RWPE2 (cell line): Measurements from ENCODE around the gene VEGFA.

Experiments used
- ATAC-seq: fragments of 200-7000 bp; cut with Tn5 transposase; 3 replicates; pipeline ENCODE4 v1.9.1; 2021; ENCODE audit warnings: low read depth
- DNase-seq: peaks from one replicate; pipeline ENCODE4 v3.0.0-alpha.2; 2020; ENCODE audit warnings: low spot score
- H3K27ac ChIP-seq: fragments of 450-650 bp; 2 replicates; pipeline ENCODE4 v1.5.1; 2017; ENCODE audit warnings: mild to moderate bottlenecking; ENCODE audit not compliant: poor library complexity, severe bottlenecking
- H3K27me3 ChIP-seq: fragments of 250-450 bp; sonication (Bioruptor Pico); 2 replicates; pipeline ENCODE4 v1.5.1; 2021; ENCODE audit warnings: mild to moderate bottlenecking, moderate library complexity; ENCODE audit not compliant: insufficient read depth, poor library complexity, severe bottlenecking
- H3K36me3 ChIP-seq: fragments of 250-450 bp; sonication (Bioruptor Pico); 2 replicates; pipeline ENCODE4 v1.5.1; 2020; ENCODE audit warnings: low read depth, mild to moderate bottlenecking, moderate library complexity
- H3K4me1 ChIP-seq: fragments of 250-450 bp; sonication (Bioruptor Pico); 2 replicates; pipeline ENCODE4 v1.5.1; 2021; ENCODE audit warnings: mild to moderate bottlenecking, moderate library complexity; ENCODE audit not compliant: insufficient read depth, poor library complexity, severe bottlenecking
- H3K4me3 ChIP-seq: fragments of 250-450 bp; sonication (Bioruptor Pico); 2 replicates; pipeline ENCODE4 v1.5.1; 2021; ENCODE audit warnings: mild to moderate bottlenecking, moderate library complexity; ENCODE audit not compliant: severe bottlenecking
- H3K9me3 ChIP-seq: fragments of 250-450 bp; sonication (Bioruptor Pico); 2 replicates; pipeline ENCODE4 v1.5.1; 2021; ENCODE audit warnings: mild to moderate bottlenecking, moderate library complexity; ENCODE audit not compliant: severe bottlenecking
- CTCF ChIP-seq: fragments of 450-650 bp; IDR thresholded peaks from one replicate; pipeline ENCODE4 v1.5.1; 2017; ENCODE audit warnings: mild to moderate bottlenecking, moderate library complexity; ENCODE audit not compliant: poor library complexity, severe bottlenecking

Gene VEGFA

GRCh38 chr6:43805699-43806042 is 35.7 kb downstream of the VEGFA start:
- DNase-seq = no peak
- no peak for TF ChIP-seq CTCF
- Histone ChIP-seq H3K4me3 (no peak overlapping the region), H3K4me1 (peaks cover 7% of the 10 kb centered on the region), H3K36me3 (no peaks in the 10 kb centered on the region), H3K27me3 (no peaks in the 10 kb centered on the region), H3K27ac (no peak overlapping the region), H3K9me3 (no peaks in the 10 kb centered on the region)
- no peak for ATAC-seq

- TF ChIP-seq CTCF = no peak
- no peak overlapping the region for H3K4me3 ChIP-seq
- H3K27me3 ChIP-seq = no peaks in the 10 kb centered on the region
- H3K4me1 ChIP-seq = peaks cover 7% of the 10 kb centered on the region
- no peak overlapping the region for H3K27ac ChIP-seq
- ATAC-seq = peak; percentile 49; the same call in 2 of the 3 replicates
- no peaks in the 10 kb centered on the region for H3K9me3 ChIP-seq
- DNase-seq = no peak
- no peaks in the 10 kb centered on the region for H3K36me3 ChIP-seq
Observed at GRCh38 chr6:43806043-43806757, 36.2 kb downstream of the VEGFA start.

GRCh38 chr6:43806758-43807227 is 36.8 kb downstream of the VEGFA start:
- Histone ChIP-seq H3K4me1 (peaks cover 7% of the 10 kb centered on the region), H3K27me3 (no peaks in the 10 kb centered on the region), H3K27ac (no peak overlapping the region), H3K9me3 (no peaks in the 10 kb centered on the region), H3K36me3 (no peaks in the 10 kb centered on the region), H3K4me3 (no peak overlapping the region)
- ATAC-seq (no peak), DNase-seq (no peak)
- no peak for TF ChIP-seq CTCF

- H3K27ac ChIP-seq = no peak overlapping the region
- H3K4me1 ChIP-seq = peaks cover 7% of the 10 kb centered on the region
- no peak for ATAC-seq
- H3K36me3 ChIP-seq = no peaks in the 10 kb centered on the region
- no peaks in the 10 kb centered on the region for H3K9me3 ChIP-seq
- no peak for TF ChIP-seq CTCF
- no peak overlapping the region for H3K4me3 ChIP-seq
- H3K27me3 ChIP-seq = no peaks in the 10 kb centered on the region
- no peak for DNase-seq
Observed at GRCh38 chr6:43807228-43808061, 37.4 kb downstream of the VEGFA start.
